Hippocampal formation (tissue), 2 donors: Measurements from ENCODE around the gene SON.
"Not testable (repeated sequence)": the region's sequence is repeated elsewhere in the genome, so short reads cannot be mapped to it uniquely, and the experiment has no call there.

Experiments used
- DNase-seq, 2 donors: peaks; one replicate each; lab custom pipeline; 2025; lab: John Stamatoyannopoulos, UW

Gene SON

DNA sequence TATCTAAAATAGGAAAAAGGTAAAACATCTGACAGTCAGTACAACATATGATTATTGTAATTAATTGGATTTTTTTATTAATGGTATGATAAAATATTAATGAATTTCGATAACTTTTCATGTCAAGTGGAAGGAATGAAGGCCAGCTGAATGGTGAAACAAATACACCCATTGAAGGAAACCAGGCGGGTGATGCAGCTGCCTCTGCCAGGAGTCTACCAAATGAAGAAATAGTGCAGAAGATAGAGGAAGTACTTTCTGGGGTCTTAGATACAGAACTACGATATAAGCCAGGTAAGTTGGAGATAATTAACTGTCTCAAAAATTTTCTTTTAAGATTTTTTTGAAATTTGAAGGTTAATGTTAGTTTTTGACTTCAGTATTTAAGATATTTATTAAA lies 3.2 kb downstream of the SON start:
- no peak for DNase-seq

DNA sequence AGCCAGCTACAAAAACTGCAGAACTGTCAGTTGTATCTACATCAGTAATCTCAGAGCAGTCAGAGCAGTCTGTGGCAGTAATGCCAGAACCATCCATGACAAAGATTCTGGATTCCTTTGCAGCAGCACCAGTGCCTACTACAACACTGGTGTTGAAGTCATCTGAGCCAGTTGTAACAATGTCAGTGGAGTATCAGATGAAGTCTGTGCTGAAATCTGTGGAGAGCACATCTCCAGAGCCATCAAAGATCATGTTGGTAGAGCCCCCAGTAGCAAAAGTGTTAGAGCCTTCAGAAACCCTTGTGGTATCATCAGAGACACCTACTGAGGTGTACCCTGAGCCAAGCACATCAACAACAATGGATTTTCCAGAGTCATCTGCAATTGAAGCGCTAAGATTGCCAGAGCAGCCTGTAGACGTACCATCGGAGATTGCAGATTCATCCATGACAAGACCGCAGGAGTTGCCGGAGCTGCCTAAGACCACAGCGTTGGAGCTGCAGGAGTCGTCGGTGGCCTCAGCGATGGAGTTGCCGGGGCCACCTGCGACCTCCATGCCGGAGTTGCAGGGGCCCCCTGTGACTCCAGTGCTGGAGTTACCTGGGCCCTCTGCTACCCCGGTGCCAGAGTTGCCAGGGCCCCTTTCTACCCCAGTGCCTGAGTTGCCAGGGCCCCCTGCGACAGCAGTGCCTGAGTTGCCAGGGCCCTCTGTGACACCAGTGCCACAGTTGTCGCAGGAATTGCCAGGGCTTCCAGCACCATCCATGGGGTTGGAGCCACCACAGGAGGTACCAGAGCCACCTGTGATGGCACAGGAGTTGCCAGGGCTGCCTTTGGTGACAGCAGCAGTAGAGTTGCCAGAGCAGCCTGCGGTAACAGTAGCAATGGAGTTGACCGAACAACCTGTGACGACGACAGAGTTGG lies 7.3 kb downstream of the SON start:
- DNase-seq = no peak

DNA sequence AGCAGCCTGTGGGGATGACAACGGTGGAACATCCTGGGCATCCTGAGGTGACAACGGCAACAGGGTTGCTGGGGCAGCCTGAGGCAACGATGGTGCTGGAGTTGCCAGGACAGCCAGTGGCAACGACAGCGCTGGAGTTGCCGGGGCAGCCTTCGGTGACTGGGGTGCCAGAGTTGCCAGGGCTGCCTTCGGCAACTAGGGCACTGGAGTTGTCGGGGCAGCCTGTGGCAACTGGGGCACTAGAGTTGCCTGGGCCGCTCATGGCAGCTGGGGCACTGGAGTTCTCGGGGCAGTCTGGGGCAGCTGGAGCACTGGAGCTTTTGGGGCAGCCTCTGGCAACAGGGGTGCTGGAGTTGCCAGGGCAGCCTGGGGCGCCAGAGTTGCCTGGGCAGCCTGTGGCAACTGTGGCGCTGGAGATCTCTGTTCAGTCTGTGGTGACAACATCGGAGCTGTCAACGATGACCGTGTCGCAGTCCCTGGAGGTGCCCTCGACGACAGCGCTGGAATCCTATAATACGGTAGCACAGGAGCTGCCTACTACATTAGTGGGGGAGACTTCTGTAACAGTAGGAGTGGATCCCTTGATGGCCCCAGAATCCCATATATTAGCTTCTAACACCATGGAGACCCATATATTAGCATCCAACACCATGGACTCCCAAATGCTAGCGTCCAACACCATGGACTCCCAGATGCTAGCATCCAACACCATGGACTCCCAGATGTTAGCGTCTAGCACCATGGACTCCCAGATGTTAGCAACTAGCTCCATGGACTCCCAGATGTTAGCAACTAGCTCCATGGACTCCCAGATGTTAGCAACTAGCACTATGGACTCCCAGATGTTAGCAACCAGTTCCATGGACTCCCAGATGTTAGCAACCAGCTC lies 8.2 kb downstream of the SON start:
- DNase-seq = no peak

DNA sequence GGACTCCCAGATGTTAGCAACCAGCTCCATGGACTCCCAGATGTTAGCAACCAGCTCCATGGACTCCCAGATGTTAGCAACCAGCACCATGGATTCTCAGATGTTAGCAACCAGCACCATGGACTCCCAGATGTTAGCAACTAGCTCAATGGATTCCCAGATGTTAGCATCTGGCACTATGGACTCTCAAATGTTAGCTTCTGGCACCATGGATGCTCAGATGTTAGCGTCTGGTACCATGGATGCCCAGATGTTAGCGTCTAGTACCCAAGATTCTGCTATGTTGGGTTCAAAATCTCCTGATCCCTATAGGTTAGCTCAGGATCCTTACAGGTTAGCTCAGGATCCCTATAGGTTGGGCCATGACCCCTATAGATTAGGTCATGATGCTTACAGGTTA lies 8.8 kb downstream of the SON start:
- DNase-seq = no peak

DNA sequence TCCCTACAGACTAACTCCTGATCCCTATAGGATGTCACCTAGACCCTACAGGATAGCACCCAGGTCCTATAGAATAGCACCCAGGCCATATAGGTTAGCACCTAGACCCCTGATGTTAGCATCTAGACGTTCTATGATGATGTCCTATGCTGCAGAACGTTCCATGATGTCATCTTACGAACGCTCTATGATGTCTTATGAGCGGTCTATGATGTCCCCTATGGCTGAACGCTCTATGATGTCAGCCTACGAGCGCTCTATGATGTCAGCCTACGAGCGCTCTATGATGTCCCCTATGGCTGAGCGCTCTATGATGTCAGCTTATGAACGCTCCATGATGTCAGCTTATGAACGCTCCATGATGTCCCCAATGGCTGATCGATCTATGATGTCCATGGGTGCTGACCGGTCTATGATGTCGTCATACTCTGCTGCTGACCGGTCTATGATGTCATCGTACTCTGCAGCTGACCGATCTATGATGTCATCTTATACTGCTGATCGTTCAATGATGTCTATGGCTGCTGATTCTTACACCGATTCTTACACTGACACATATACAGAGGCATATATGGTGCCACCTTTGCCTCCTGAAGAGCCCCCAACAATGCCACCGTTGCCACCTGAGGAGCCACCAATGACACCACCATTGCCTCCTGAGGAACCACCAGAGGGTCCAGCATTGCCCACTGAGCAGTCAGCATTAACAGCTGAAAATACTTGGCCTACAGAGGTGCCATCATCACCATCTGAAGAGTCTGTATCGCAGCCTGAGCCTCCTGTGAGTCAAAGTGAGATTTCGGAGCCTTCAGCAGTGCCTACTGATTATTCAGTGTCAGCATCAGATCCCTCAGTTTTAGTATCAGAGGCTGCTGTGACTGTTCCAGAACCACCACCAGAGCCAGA lies 9.5 kb downstream of the SON start:
- no peak for DNase-seq

DNA sequence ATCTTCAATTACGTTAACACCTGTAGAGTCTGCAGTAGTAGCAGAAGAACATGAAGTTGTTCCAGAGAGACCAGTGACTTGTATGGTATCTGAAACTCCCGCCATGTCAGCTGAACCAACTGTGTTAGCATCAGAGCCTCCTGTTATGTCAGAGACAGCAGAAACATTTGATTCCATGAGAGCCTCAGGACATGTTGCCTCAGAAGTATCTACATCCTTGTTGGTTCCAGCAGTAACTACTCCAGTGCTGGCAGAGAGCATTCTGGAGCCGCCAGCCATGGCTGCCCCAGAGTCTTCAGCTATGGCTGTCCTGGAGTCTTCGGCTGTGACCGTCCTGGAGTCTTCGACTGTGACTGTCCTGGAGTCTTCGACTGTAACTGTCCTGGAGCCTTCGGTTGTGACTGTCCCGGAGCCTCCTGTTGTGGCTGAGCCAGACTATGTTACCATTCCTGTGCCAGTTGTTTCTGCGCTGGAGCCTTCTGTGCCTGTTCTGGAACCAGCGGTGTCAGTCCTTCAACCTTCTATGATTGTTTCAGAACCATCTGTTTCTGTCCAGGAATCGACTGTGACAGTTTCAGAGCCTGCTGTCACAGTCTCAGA lies 10.3 kb downstream of the SON start:
- no peak for DNase-seq

DNA sequence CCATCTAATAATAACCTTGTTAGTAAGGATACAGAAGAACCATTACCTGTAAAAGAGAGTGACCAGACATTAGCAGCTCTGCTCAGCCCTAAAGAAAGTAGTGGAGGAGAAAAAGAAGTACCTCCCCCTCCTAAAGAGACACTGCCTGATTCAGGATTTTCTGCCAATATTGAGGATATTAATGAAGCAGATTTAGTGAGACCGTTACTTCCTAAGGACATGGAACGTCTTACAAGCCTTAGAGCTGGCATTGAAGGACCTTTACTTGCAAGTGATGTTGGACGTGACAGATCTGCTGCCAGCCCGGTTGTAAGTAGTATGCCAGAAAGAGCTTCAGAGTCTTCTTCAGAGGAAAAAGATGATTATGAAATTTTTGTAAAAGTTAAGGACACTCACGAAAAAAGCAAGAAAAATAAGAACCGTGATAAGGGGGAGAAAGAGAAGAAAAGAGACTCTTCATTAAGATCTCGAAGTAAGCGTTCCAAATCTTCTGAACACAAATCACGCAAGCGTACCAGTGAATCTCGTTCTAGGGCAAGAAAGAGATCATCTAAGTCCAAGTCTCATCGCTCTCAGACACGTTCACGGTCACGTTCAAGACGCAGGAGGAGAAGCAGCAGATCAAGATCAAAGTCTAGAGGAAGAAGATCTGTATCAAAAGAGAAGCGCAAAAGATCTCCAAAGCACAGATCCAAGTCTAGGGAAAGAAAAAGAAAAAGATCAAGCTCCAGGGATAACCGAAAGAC lies 11.6 kb downstream of the SON start:
- no peak for DNase-seq

DNA sequence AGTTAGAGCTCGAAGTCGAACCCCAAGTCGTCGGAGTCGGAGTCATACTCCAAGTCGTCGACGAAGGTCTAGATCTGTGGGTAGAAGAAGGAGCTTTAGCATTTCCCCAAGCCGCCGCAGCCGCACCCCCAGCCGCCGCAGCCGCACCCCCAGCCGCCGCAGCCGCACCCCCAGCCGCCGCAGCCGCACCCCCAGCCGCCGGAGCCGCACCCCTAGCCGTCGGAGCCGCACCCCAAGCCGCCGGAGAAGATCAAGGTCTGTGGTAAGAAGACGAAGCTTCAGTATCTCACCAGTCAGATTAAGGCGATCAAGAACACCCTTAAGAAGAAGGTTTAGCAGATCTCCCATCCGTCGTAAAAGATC lies 12.1 kb downstream of the SON start:
- no peak for DNase-seq

DNA sequence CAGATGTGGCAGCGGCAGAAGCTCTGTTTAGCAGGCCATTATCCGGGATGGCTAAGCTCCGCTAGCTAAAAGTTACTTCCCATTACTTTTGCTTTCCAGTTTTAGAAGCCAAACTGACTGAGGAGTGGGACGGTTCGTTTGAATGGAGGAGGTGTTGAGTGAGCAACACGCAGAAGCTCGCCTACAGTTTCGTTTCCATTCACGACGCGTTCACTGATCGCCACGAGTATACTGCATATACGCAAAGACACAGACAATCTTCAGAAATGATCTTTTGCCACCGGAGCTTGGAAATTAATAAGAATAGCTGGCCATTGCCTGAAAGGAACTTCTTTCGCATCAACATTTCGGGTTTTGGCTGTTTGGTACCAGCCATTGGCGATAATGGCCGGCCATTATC lies 14.6 kb downstream of the SON start:
- DNase-seq = no peak

DNA sequence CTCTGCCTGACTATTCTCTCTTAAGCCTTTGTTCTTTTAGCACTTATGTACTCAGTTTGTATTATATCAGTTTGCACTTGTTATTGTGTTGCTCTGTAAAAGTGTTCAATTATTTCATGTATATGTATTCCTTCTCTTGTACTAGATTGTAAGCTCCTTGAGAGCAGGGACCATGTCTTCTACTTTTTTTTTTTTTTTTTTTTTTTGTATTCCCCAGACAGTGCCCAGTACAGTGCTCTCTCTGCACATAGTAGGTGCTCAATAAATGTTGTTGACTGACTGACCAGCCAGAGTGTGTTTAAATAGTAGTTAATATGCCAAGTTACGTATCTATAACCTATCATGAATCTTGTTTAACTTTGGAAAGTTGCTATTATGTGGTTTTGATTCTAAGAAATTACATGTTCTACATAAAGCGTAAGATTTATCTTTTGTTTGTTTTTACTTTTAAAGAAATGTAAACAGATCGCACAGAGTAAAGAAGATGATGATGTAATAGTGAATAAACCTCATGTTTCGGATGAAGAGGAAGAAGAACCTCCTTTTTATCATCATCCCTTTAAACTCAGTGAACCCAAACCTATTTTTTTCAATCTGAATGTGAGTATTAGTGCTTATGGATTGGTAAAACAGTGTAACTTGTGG lies 16.1 kb downstream of the SON start:
- DNase-seq = no peak

DNA sequence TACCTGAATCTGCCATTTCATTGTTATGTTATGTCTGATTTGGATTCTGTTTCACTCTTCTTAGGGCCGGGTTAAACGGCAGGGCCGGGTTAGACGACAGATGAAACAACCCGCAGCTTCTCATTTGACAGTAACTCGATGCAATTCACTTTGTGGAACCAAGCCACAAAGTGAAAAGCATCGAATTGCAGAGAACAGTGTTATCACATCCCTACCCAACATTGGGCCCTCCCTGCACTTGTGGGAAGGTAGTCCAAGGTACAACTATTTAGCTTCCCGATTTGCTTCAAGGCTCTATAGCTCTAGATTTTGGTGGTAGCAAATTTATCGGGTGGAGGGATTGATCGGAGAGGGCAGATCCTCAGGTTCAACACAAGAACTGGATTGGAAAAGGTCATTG lies 17.0 kb downstream of the SON start:
- DNase-seq = no peak

DNA sequence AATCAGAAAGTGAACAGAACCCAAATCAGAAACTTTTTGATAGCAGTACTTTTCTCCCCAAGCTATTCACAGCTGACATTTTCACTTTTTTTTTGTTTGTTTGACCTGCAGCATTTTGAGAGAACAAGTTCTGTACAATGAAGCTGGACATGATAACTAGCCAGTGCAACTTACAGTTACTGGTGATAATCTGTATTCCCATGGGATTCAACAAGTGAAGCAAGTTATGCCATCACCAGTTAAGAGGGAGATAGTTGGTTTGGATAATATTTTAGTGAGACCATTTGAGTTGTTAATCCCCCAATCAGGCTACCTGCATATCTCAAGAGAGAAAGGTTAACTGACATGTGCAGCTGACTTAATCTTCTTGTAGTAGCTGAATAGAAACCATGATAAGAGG lies 18.1 kb downstream of the SON start:
- no peak for DNase-seq

DNA sequence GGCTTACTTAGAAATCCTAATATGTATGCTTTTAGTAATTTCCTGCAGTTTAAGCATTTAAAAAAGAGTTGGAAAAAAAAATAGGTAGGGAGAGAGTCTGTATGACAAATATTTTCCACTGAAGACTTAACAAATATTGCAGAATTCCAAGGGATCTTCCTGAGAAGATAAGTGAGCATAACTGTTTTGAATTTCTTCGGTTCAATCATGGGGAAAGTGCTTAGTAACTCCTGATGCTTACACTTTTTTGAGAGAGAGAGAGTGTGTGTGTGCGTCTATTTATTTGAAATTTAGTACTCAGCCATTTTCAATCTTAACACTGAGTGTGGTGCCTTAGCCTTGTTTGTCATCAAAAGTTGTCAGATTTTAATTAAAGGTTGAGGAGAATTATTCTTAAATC lies 18.5 kb downstream of the SON start:
- no peak for DNase-seq

DNA sequence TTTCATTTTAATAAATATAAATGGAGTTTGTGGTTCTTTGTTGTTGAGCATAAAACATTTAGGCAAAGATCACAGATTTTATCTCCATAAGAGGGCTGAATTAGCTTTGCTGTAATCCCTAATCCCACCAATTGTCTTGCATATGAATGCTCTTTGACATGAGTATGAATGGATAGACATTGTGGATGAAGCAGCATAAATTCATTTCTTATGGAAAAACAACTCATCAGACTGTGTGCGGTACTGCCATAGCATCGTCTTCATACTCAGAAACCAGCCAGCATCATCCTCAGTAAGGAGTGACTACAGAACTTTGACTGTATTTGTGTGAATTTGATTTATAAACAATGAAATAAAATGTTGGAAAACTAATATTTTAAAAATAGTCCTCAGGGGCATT lies 19.6 kb downstream of the SON start:
- no peak for DNase-seq

DNA sequence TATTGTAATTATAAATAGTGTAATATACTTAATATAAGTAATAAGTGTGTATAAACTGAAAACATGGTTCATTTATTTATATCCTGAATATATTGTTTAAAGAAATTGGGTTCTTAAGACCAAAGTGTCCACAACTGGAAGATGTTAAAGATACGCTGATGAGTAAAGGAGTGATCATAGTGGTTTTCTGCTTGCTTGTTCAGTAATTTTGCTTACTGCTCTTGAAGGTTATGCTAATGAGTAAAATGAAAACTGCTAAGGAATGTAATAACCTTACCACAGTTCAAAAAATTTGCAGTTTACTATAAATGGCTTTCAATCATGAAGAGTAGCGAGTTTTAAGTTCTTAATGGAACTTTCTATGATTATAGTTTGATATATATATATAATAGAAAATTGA lies 23.7 kb downstream of the SON start:
- DNase-seq = no peak

DNA sequence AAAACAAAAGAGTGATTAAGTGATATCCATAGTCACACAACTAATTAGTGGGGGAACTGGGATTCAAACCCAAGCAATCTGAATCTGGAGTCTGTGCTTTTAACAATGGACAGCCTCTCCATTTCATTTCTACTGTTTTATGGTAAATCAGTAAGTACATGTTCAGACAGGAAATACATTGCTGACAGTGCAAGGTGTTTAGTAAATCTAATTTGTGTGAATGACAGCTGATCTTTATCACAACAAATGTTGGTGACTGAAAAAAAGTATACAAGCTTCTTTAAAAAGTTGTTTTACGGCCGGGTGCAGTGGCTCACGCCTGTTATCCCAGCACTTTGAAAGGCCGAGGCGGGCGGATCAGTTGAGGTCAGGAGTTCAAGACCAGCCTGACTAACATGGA lies 25.1 kb downstream of the SON start:
- no peak for DNase-seq

DNA sequence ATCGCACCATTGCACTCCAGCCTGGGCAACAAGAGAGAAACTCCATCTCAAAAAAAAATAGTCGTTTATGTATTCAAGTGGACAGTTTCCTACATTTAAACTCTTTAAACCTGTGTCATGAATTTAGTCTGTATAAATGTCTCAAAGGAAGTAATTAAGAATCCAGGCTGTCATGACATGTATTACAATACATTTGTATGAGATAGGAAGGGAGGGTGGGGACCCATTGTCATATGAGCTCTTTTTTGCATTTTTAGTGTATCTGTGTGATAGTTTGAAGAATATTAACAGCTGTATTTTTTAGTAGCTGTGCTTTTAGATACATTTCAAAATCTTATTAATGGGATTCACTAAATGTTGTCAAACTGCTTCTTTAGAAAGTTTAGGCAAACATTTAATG lies 25.6 kb downstream of the SON start:
- no peak for DNase-seq

DNA sequence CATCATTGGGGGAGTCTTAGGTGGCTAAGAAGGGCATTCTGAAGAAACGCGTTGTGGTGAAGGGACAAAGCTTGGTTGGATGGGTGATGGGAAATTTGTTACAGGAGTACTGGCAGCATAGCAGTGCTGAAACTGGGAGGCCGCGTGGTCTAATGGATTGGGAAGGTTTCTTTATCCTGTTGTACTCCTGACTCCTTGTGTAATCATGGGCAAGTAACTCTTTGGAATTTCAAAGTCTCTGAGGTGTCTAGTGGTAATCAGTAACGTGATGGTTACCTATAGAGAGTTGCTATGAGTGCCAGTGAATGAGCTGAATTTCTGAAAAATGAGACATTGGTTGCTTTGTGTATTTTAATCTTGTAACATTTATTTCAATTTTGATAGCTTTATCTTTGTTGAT lies 27.2 kb downstream of the SON start:
- DNase-seq = no peak

DNA sequence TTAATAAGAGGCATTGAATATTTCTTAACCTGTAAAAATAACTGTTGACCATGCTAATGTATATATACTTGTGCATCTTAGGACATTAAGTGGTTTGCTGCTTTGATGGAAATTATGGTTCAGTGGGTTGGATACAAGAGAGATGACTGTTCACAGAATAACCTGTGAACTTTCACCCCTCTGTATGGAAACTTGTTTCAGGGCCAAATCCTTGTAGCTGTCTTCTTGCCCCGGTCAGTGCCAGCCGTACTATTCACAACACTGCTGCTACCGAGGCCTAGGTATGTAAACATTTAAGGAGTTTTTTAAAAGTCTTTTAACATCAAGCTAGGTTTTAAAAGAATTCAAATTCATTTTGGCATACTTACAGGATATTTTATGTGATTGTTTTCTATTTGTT lies 29.5 kb downstream of the SON start:
- DNase-seq = no peak

DNA sequence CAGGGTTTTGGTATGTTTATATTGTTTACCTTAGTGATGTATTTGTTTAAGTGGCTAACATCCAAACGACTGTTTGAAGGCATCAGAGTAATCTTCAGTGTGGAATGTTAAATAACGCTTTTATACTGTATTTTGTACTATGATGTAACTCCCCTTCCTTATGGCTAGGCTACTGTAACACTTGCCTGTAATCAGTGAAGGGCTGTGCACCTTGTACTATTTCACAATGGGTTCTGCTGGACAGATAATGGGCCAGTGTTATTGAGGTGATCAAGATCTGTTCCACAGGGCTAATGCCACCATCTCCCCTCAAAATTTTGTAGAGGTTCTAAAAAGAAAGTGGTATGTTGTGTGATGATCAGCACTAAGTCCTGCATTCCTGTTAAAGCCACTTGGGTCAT lies 33.9 kb downstream of the SON start:
- DNase-seq = not testable (repeated sequence)

DNA sequence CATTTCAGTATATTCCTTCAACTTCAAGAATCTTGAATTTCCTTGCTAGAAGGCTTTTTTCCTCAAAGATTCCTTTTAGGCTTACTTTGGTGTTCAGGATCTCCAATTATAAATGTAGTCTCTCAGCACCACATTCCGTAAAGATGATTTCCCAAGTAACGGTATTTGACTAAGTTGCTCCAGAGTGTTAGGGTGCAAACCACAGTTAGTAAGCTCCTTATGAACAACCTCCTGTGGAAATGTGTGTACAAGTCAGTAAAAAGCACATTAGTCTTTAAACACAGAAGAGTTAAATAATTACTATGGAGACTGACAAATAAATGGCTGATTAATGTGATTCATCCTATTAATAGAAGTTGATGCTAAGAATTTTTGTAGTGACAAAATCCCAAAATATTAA lies 35.4 kb downstream of the SON start:
- no peak for DNase-seq
